Breast epithelium (tissue), 3 donors: ENCODE results near the gene ARFGAP1.

ENCODE experiments used
- POLR2A ChIP-seq: fragments of 450-650 bp; IDR thresholded peaks from one replicate; pipeline ENCODE4 v1.6.1; 2016; ENCODE audit warnings: antibody characterized with exemption, mild to moderate bottlenecking, moderate library complexity
- POLR2AphosphoS5 ChIP-seq, 3 donors: sonication (generic); formaldehyde crosslinking; IDR thresholded peaks; one replicate each; pipeline ENCODE4 v1.6.1; 2017; ENCODE audit warnings: antibody characterized with exemption in 3 of 3
- TF ChIP-seq, protein P1 (sequence below), 3 donors: fragments of 450-650 bp; IDR thresholded peaks; one replicate each; pipeline ENCODE4 v1.5.1; 2016 to 2017; ENCODE audit warnings: antibody characterized with exemption in 3 of 3, mild to moderate bottlenecking in 3 of 3, moderate library complexity in 3 of 3

DNA sequence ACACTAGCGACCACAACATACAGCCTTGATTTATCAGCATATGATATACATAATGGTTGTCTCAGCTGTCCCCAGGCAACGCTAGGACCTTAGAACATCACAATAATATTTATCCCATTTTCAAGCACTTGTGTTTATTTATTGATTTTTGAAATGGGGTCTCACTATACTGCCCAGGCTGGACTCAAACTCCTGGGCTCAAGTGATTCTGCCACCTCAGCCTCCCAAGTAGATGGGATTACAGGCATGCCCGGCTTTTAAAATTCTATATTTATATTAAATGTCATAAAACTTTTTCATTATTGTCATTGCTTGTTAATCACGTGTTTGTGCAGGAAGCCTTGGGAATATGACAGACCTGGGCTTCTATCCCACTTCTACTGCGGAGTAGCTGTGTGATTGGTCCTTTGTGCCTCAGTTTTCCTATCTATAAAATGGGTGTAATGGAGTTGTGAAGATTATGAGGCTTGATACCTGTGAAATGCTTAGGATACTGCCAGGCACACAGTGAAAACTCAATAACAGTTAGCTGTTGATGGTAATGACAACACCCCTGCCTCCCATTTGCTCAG is 30.6 kb downstream of the ARFGAP1 start:
- TF ChIP-seq, protein P1, sequence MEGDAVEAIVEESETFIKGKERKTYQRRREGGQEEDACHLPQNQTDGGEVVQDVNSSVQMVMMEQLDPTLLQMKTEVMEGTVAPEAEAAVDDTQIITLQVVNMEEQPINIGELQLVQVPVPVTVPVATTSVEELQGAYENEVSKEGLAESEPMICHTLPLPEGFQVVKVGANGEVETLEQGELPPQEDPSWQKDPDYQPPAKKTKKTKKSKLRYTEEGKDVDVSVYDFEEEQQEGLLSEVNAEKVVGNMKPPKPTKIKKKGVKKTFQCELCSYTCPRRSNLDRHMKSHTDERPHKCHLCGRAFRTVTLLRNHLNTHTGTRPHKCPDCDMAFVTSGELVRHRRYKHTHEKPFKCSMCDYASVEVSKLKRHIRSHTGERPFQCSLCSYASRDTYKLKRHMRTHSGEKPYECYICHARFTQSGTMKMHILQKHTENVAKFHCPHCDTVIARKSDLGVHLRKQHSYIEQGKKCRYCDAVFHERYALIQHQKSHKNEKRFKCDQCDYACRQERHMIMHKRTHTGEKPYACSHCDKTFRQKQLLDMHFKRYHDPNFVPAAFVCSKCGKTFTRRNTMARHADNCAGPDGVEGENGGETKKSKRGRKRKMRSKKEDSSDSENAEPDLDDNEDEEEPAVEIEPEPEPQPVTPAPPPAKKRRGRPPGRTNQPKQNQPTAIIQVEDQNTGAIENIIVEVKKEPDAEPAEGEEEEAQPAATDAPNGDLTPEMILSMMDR (IDR thresholded peaks at IDR 0.05): no peak
- no peak for TF ChIP-seq POLR2AphosphoS5 (IDR thresholded peaks at IDR 0.05)
- no peak for TF ChIP-seq POLR2A
